SK-N-SH (cell line): ENCODE data around the gene DHRSX. TPM values are rescaled to one million over a fixed set of nuclear protein-coding genes. Genes with fewer than 3 reads are reported as not detected.
"Not testable (repeated sequence)": the region's sequence is repeated elsewhere in the genome, so short reads cannot be mapped to it uniquely, and the experiment has no call there.

ENCODE experiments used
- CTCF ChIA-PET: fragments of 300-600, 350-600 bp; formaldehyde crosslinking; extraction: SDS; loops from one replicate; lab custom pipeline; 2021; lab: Yijun Ruan, JAX
- POLR2A ChIA-PET: fragments of 350-600 bp; sonication (Branson Sonifier 250); formaldehyde crosslinking; extraction: SDS; loops from one replicate; lab custom pipeline; 2020; ENCODE audit warnings: antibody characterized with exemption, inconsistent platforms; lab: Yijun Ruan, JAX
- DNase-seq: peaks from one replicate; pipeline ENCODE4 v3.0.0; 2012
- H2AFZ ChIP-seq: fragments of 200-600 bp; sonication (generic); 2 replicates; pipeline ENCODE4 v1.8.1; 2016; ENCODE audit warnings: antibody characterized with exemption, mild to moderate bottlenecking, low read depth
- H3F3A ChIP-seq: fragments of 200-600 bp; sonication (generic); replicated peaks from 2 replicates; pipeline ENCODE3; 2016; ENCODE audit warnings: antibody characterized with exemption, mild to moderate bottlenecking; ENCODE audit not compliant: insufficient read depth
- H3K27ac ChIP-seq, 2 experiments: fragments of 200-500 bp in 1 of 2; fragments of 200-600 bp in 1 of 2; sonication (Bioruptor generic) in 1 of 2; sonication (generic), shearing (Covaris generic) in 1 of 2; 2 replicates each; pipeline versions ENCODE4 v1.5.1 to v1.6.1; 2014 to 2016; ENCODE audit warnings: low read depth in 2 of 2, inconsistent platforms in 1 of 2, low read length in 1 of 2, mild to moderate bottlenecking in 1 of 2, mixed read lengths in 1 of 2
- H3K27me3 ChIP-seq: fragments of 200-600 bp; sonication (generic), shearing (Covaris generic); 2 replicates; pipeline ENCODE4 v1.6.1; 2016; ENCODE audit warnings: mixed run types; ENCODE audit not compliant: insufficient read depth
- H3K36me3 ChIP-seq, 2 experiments: fragments of 200-500 bp in 1 of 2; fragments of 200-600 bp in 1 of 2; sonication (Bioruptor generic) in 1 of 2; sonication (generic) in 1 of 2; replicated peaks in 1 of 2; 2 replicates each; pipeline versions ENCODE3 to v1.5.1; 2014 to 2016; ENCODE audit warnings: low read length in 1 of 2, mild to moderate bottlenecking in 1 of 2; ENCODE audit not compliant: insufficient read depth in 2 of 2, control insufficient read depth in 1 of 2
- H3K4me1 ChIP-seq, 2 experiments: fragments of 200-500 bp in 1 of 2; fragments of 200-600 bp in 1 of 2; sonication (Bioruptor generic) in 1 of 2; sonication (generic), shearing (Covaris generic) in 1 of 2; 2 replicates each; pipeline versions ENCODE4 v1.5.1 to v1.6.1; 2014 to 2016; ENCODE audit warnings: low read depth in 1 of 2, low read length in 1 of 2, mixed run types in 1 of 2; ENCODE audit not compliant: insufficient read depth in 2 of 2, control insufficient read depth in 1 of 2
- H3K4me2 ChIP-seq: fragments of 200-600 bp; sonication (generic), shearing (Covaris generic); 2 replicates; pipeline ENCODE4 v1.6.1; 2017; ENCODE audit warnings: mixed run types
- H3K4me3 ChIP-seq, 2 experiments: fragments of 200-500 bp in 1 of 2; fragments of 200-600 bp in 1 of 2; sonication (Bioruptor generic) in 1 of 2; sonication (generic), shearing (Covaris generic) in 1 of 2; 2 replicates each; pipeline versions ENCODE4 v1.5.1 to v1.8.1; 2014 to 2016; ENCODE audit warnings: low read depth in 2 of 2, inconsistent platforms in 1 of 2, low read length in 1 of 2, mild to moderate bottlenecking in 1 of 2, mixed read lengths in 1 of 2, moderate library complexity in 1 of 2
- H3K79me2 ChIP-seq: fragments of 200-600 bp; sonication (generic); 2 replicates; pipeline ENCODE4 v1.8.1; 2017; ENCODE audit warnings: mild to moderate bottlenecking; ENCODE audit not compliant: insufficient read depth
- H3K9ac ChIP-seq: fragments of 200-600 bp; sonication (generic); 2 replicates; pipeline ENCODE4 v1.6.1; 2017; ENCODE audit warnings: mixed run types
- H3K9me2 ChIP-seq: fragments of 200-600 bp; sonication (generic); 2 replicates; pipeline ENCODE4 v1.6.1; 2017; ENCODE audit warnings: mixed run types
- H3K9me3 ChIP-seq: fragments of 200-600 bp; sonication (generic); 2 replicates; pipeline ENCODE4 v1.6.1; 2017; ENCODE audit warnings: mixed run types, mild to moderate bottlenecking, moderate library complexity
- H4K20me1 ChIP-seq: fragments of 200-600 bp; sonication (generic); 2 replicates; pipeline ENCODE4 v1.6.1; 2017; ENCODE audit warnings: mild to moderate bottlenecking, mixed run types; ENCODE audit not compliant: insufficient read depth
- CTCF ChIP-seq: fragments of 200-600 bp; sonication (generic); IDR thresholded peaks from 2 replicates; pipeline ENCODE4 v1.6.1; 2017; ENCODE audit warnings: antibody characterized with exemption, mild to moderate bottlenecking, moderate library complexity
- ELF1 ChIP-seq: IDR thresholded peaks from 2 replicates; pipeline ENCODE4 v1.4.0; 2012
- EP300 ChIP-seq, 2 experiments: IDR thresholded peaks; 2 replicates each; pipeline versions ENCODE4 v1.4.0 to v1.6.1; 2012; ENCODE audit warnings: borderline replicate concordance in 1 of 2, low read depth in 1 of 2, low read length in 1 of 2
- EZH2phosphoT487 ChIP-seq: fragments of 200-600 bp; sonication (generic); IDR thresholded peaks from 2 replicates; pipeline ENCODE4 v1.6.1; 2017; ENCODE audit warnings: low read depth, mixed run types, mild to moderate bottlenecking, antibody characterized with exemption, moderate library complexity, borderline replicate concordance
- FOSL2 ChIP-seq: IDR thresholded peaks from 2 replicates; pipeline ENCODE4 v1.4.0; 2012; ENCODE audit warnings: low read depth, mild to moderate bottlenecking, moderate library complexity, borderline replicate concordance
- FOXM1 ChIP-seq: IDR thresholded peaks from 2 replicates; pipeline ENCODE4 v1.4.0; 2012; ENCODE audit warnings: low read depth, mild to moderate bottlenecking
- JUND ChIP-seq: IDR thresholded peaks from 2 replicates; pipeline ENCODE4 v1.4.0; 2012
- MAX ChIP-seq: IDR thresholded peaks from 2 replicates; pipeline ENCODE4 v1.4.0; 2012; ENCODE audit warnings: low read depth
- MEF2A ChIP-seq: IDR thresholded peaks from 2 replicates; pipeline ENCODE4 v1.4.0; 2012; ENCODE audit warnings: low read depth, borderline replicate concordance
- NFIC ChIP-seq: IDR thresholded peaks from 2 replicates; pipeline ENCODE4 v1.4.0; 2012; ENCODE audit warnings: borderline replicate concordance
- NRF1 ChIP-seq: IDR thresholded peaks from 2 replicates; pipeline ENCODE4 v1.6.1; 2012; ENCODE audit warnings: low read depth, mild to moderate bottlenecking, low read length
- PBX3 ChIP-seq: IDR thresholded peaks from 2 replicates; pipeline ENCODE4; 2012
- RXRA ChIP-seq: IDR thresholded peaks from 2 replicates; pipeline ENCODE4 v1.4.0; 2012; ENCODE audit warnings: low read depth, mild to moderate bottlenecking, borderline replicate concordance
- SIN3A ChIP-seq: IDR thresholded peaks from 2 replicates; pipeline ENCODE4 v1.6.1; 2012; ENCODE audit warnings: low read depth, mild to moderate bottlenecking, low read length, moderate library complexity, borderline replicate concordance
- YY1 ChIP-seq: IDR thresholded peaks from 2 replicates; pipeline ENCODE4 v1.4.0; 2012; ENCODE audit warnings: low read depth, mild to moderate bottlenecking
- WGBS: methylation state at CpG from one replicate; pipeline ENCODE4 v1.1.6; 2017; ENCODE audit warnings: low lambda C conversion rate; 5-methylcytosine and 5-hydroxymethylcytosine counted together
- polyA plus RNA-seq, 3 experiments: library from polyadenylated mRNA; depleted of rRNA; stranded (reverse); fragments of >200 nt; gene quantifications; 2 replicates each; pipeline ENCODE4 v1.2.3, GENCODE V29; 2012

Gene DHRSX
- polyA plus RNA-seq, 1 of the 3 experiments (the other 2 are of a cell fraction), result 34.3 TPM

- Histone ChIP-seq H3K4me2 (no peak overlapping the region), H3K79me2 (no peaks in the 10 kb centered on the region; the same call in 1 of the 2 replicates), H3K27me3 (no peaks in the 10 kb centered on the region), H4K20me1 (no peaks in the 10 kb centered on the region), H3F3A (no peaks in the 10 kb centered on the region), H3K36me3 (no peaks in the 10 kb centered on the region), H2AFZ (no peak overlapping the region), H3K27ac (no peak overlapping the region), H3K9me2 (no peaks in the 10 kb centered on the region), H3K4me3 (no peak overlapping the region), H3K9ac (no peak overlapping the region), H3K9me3 (no peaks in the 10 kb centered on the region), H3K4me1 (no peaks in the 10 kb centered on the region)
- ChIA-PET CTCF (no interaction called here), POLR2A (no interaction called here)
- TF ChIP-seq SIN3A, result no peak
- no peak for TF ChIP-seq MEF2A
- no peak for TF ChIP-seq NFIC
- TF ChIP-seq PBX3, result peak; percentile 13; the same call in 1 of the 2 replicates
- TF ChIP-seq FOSL2, result no peak
- TF ChIP-seq ELF1, result no peak
- DNase-seq, result no peak
- WGBS, result 81% methylated on average over 9 of the region's 9 CpGs
These were observed 140.0 kb downstream of the DHRSX start for GRCh38 chrX:2360731-2361130.

GRCh38 chrX:2359522-2359921 is 141.3 kb downstream of the DHRSX start:
- H3K27me3 ChIP-seq, H3F3A ChIP-seq, H2AFZ ChIP-seq, H4K20me1 ChIP-seq, H3K9me3 ChIP-seq, H3K36me3 ChIP-seq, DNase-seq, H3K9ac ChIP-seq, H3K4me2 ChIP-seq, H3K4me3 ChIP-seq, CTCF ChIA-PET, H3K9me2 ChIP-seq, H3K4me1 ChIP-seq, H3K79me2 ChIP-seq, POLR2A ChIA-PET, H3K27ac ChIP-seq: not testable (repeated sequence)
- 86% methylated on average over 4 of the region's 4 CpGs for WGBS

GRCh38 chrX:2351999-2352995 is 148.5 kb downstream of the DHRSX start:
- peak overlapping the region; percentile 39 to 99; a peak in 3 of 4 replicates for H3K27ac ChIP-seq
- POLR2A ChIA-PET, result no interaction called here
- H3F3A ChIP-seq, result peaks cover 29% of the 10 kb centered on the region
- no peaks in the 10 kb centered on the region for H3K79me2 ChIP-seq
- no peaks in the 10 kb centered on the region for H3K27me3 ChIP-seq
- WGBS, result 42% methylated on average over 17 of the region's 19 CpGs
- H3K36me3 ChIP-seq, result no peaks in the 10 kb centered on the region
- H4K20me1 ChIP-seq, result peaks cover 5% of the 10 kb centered on the region; the same call in 1 of the 2 replicates
- no peak overlapping the region for H2AFZ ChIP-seq
- CTCF ChIA-PET, result no interaction called here
- peak overlapping the region; percentile 73 for H3K4me2 ChIP-seq
- no peaks in the 10 kb centered on the region for H3K9me2 ChIP-seq
- H3K4me1 ChIP-seq, result peaks cover 0 to 9% of the 10 kb centered on the region in 2 experiments; a peak in 3 of 4 replicates
- H3K4me3 ChIP-seq, result no peak overlapping the region
- DNase-seq, result no peak
- H3K9ac ChIP-seq, result peak overlapping the region; percentile 65; the same call in 1 of the 2 replicates
- no peaks in the 10 kb centered on the region for H3K9me3 ChIP-seq
- TF ChIP-seq SIN3A (peak; percentile 29; the same call in 1 of the 2 replicates), MAX (peak; percentile 71), JUND (peak; percentile 90; the same call in 1 of the 2 replicates), EZH2phosphoT487 (no peak), NFIC (peak; percentile 65; the same call in 1 of the 2 replicates), CTCF (no peak), YY1 (0 out of 2 replicates have a peak, but pooled peaks have one; percentile 11), FOXM1 (peak; percentile 83), EP300 (IDR thresholded peaks at IDR 0.05; ENCODE audit: borderline replicate concordance in 1 of 2, low read depth in 1 of 2, low read length in 1 of 2) (peak in 1 of 2 experiments; percentile 94; a peak in 3 of 4 replicates), RXRA (peak; percentile 92), NRF1 (no peak)
